Keratinocyte (primary cell): ENCODE results near the gene SESTD1. TPM values are rescaled to one million over a fixed set of nuclear protein-coding genes. Genes with fewer than 3 reads are reported as not detected.

Experiments
- DNase-seq: peaks from one replicate; pipeline ENCODE4 v3.0.0-alpha.2; 2011; ENCODE audit warnings: low read depth, missing footprints, low spot score
- FAIRE-seq: peaks from 2 replicates; lab custom pipeline; 2011; peaks lifted over from hg19 to GRCh38; lab: Jason Lieb, UNC
- H2AFZ ChIP-seq: 2 replicates; pipeline ENCODE4 v1.6.0; 2012; ENCODE audit warnings: low read length, control low read depth, inconsistent platforms; ENCODE audit not compliant: control insufficient read depth
- H3K27ac ChIP-seq: 2 replicates; pipeline ENCODE4 v1.5.1; 2011; ENCODE audit warnings: low read length; ENCODE audit not compliant: control insufficient read depth, insufficient read depth
- H3K27me3 ChIP-seq: 3 replicates; pipeline ENCODE4 v1.6.0; 2011; ENCODE audit warnings: low read length; ENCODE audit not compliant: control insufficient read depth, insufficient read depth; ENCODE audit errors: extremely low read depth
- H3K36me3 ChIP-seq, 2 experiments: 2 replicates in 1 of 2; 3 replicates in 1 of 2; pipeline ENCODE4 v1.5.1; 2011; ENCODE audit warnings: low read length in 2 of 2, mild to moderate bottlenecking in 1 of 2; ENCODE audit not compliant: control insufficient read depth in 2 of 2, insufficient read depth in 2 of 2; ENCODE audit errors: extremely low read depth in 1 of 2
- H3K4me1 ChIP-seq: 3 replicates; pipeline ENCODE4 v1.5.1; 2011; ENCODE audit warnings: low read length; ENCODE audit not compliant: control insufficient read depth, insufficient read depth; ENCODE audit errors: extremely low read depth
- H3K4me2 ChIP-seq: 3 replicates; pipeline ENCODE4 v1.6.0; 2011; ENCODE audit warnings: low read depth, low read length; ENCODE audit not compliant: control insufficient read depth, insufficient read depth; ENCODE audit errors: extremely low read depth
- H3K4me3 ChIP-seq, 3 experiments: fragments of 200-600 bp in 1 of 3; sonication (generic) in 1 of 3; 2 replicates in 2 of 3; 3 replicates in 1 of 3; pipeline ENCODE4 v1.5.1; 2011 to 2016; ENCODE audit warnings: low read length in 3 of 3, mild to moderate bottlenecking in 3 of 3, control low read depth in 2 of 3, inconsistent platforms in 1 of 3, low read depth in 1 of 3, mixed read lengths in 1 of 3, mixed run types in 1 of 3, moderate library complexity in 1 of 3; ENCODE audit not compliant: control insufficient read depth in 2 of 3, insufficient read depth in 2 of 3; ENCODE audit errors: extremely low read depth in 1 of 3
- H3K79me2 ChIP-seq: 2 replicates; pipeline ENCODE4 v1.6.0; 2012; ENCODE audit warnings: low read length; ENCODE audit not compliant: control insufficient read depth, insufficient read depth
- H3K9ac ChIP-seq: 3 replicates; pipeline ENCODE4 v1.6.0; 2011; ENCODE audit warnings: low read length; ENCODE audit not compliant: control insufficient read depth, insufficient read depth; ENCODE audit errors: extremely low read depth
- H3K9me1 ChIP-seq: 3 replicates; pipeline ENCODE4 v1.6.0; 2011; ENCODE audit warnings: low read length; ENCODE audit not compliant: control insufficient read depth, insufficient read depth; ENCODE audit errors: extremely low read depth
- H3K9me3 ChIP-seq: 2 replicates; pipeline ENCODE4 v1.5.1; 2012; ENCODE audit warnings: low read depth, low read length; ENCODE audit not compliant: control insufficient read depth
- H4K20me1 ChIP-seq: 3 replicates; pipeline ENCODE4 v1.6.0; 2011; ENCODE audit warnings: low read length; ENCODE audit not compliant: control insufficient read depth, insufficient read depth; ENCODE audit errors: extremely low read depth
- EZH2 ChIP-seq: IDR thresholded peaks from one replicate; pipeline ENCODE4 v1.6.1; 2012; ENCODE audit warnings: inconsistent platforms, mild to moderate bottlenecking, low read length, moderate library complexity
- dilution Hi-C: fragments of 300-500 bp; cut with MboI; formaldehyde crosslinking; loops from one replicate; pipeline ENCODE4 v1.7.0; 2020; ENCODE audit warnings: low sequenced_read_pairs; ENCODE audit not compliant: extremely low pct_ligation_motif_present
- polyA plus RNA-seq, 5 experiments: library from polyadenylated mRNA; depleted of rRNA in 3 of 5; stranded (reverse) in 3 of 5; stranded (forward) in 1 of 5; unstranded in 1 of 5; fragments of >200 nt; gene quantifications; 1 replicate in 1 of 5; 2 replicates in 3 of 5; 3 replicates in 1 of 5; pipeline versions ENCODE4 v1.2.1 to v1.2.3, GENCODE V29; 2011 to 2012; ENCODE audit warnings: missing spikeins in 2 of 5, low read depth in 1 of 5, low replicate concordance in 1 of 5
- TF ChIP-seq, protein P1 (sequence below), 3 experiments: IDR thresholded peaks in 1 of 3; conservative IDR thresholded peaks in 1 of 3; optimal IDR thresholded peaks in 1 of 3; 2 replicates in 2 of 3; 3 replicates in 1 of 3; pipeline versions ENCODE3 to v1.5.1; 2011; ENCODE audit warnings: low read length in 3 of 3, mild to moderate bottlenecking in 3 of 3, moderate library complexity in 2 of 3, control low read depth in 1 of 3, inconsistent platforms in 1 of 3; ENCODE audit not compliant: insufficient read depth in 2 of 3; ENCODE audit errors: extremely low read depth in 1 of 3

Gene SESTD1
- polyA plus RNA-seq, 1 donor (not counting 4 experiments of a cell fraction or from before 2014, with no cell fraction given), result 22.3 TPM

DNA sequence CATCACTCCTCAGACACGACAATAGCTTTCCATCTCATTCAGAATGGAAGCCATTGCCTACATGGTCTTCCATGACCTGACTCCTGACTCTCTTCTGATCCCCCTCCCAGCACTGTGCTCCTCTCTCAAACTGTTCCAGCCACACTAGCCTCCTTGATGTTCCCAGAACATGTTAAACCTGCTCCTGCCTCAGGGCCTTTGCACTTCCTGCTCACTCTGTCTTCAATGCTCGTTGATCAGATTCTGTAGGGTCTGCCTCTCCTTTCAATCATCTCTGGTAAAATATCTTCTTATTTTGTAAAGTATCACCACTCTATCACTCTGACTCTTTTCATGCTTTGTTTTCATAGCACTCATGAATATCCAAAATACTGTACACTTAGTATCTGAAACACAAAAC lies 84.9 kb downstream of the SESTD1 start:
- Histone ChIP-seq H3K9me1 (no peaks in the 10 kb centered on the region), H2AFZ (no peak overlapping the region), H3K9me3 (no peaks in the 10 kb centered on the region), H3K27ac (no peak overlapping the region), H4K20me1 (no peaks in the 10 kb centered on the region), H3K4me1 (no peaks in the 10 kb centered on the region), H3K4me2 (no peak overlapping the region), H3K79me2 (peaks cover 7% of the 10 kb centered on the region), H3K4me3 (no peak overlapping the region), H3K9ac (no peak overlapping the region), H3K36me3 (no peaks in the 10 kb centered on the region), H3K27me3 (no peaks in the 10 kb centered on the region)
- dilution Hi-C loops, result no loop called here
- DNase-seq, result no peak
- TF ChIP-seq EZH2, result no peak
- TF ChIP-seq, protein P1, sequence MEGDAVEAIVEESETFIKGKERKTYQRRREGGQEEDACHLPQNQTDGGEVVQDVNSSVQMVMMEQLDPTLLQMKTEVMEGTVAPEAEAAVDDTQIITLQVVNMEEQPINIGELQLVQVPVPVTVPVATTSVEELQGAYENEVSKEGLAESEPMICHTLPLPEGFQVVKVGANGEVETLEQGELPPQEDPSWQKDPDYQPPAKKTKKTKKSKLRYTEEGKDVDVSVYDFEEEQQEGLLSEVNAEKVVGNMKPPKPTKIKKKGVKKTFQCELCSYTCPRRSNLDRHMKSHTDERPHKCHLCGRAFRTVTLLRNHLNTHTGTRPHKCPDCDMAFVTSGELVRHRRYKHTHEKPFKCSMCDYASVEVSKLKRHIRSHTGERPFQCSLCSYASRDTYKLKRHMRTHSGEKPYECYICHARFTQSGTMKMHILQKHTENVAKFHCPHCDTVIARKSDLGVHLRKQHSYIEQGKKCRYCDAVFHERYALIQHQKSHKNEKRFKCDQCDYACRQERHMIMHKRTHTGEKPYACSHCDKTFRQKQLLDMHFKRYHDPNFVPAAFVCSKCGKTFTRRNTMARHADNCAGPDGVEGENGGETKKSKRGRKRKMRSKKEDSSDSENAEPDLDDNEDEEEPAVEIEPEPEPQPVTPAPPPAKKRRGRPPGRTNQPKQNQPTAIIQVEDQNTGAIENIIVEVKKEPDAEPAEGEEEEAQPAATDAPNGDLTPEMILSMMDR (optimal IDR thresholded peaks at IDR 0.05 in 1 of 3, IDR thresholded peaks at IDR 0.05 in 1 of 3, conservative IDR thresholded peaks at IDR 0.05 in 1 of 3; ENCODE audit: extremely low read depth in 1 of 3, insufficient read depth in 2 of 3, low read length in 3 of 3), result no peak
- FAIRE-seq, result no peak

DNA sequence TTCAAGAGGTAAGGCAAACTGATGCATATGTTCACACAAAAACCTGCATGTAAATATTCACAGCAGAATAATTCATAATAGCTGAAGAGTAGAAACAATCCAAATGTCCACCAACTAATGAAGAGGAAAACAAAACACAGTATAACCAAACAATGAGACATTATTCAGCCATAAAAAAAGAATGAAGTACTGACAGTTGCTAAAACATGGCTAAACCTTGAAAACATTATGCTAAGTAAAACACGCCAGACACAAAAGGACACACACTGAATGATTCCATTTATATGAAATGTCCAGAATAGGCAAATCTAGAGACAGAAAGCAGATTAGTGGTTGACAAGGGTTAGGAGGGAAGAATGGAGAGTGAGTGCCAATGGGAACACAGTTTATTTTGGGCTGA lies 86.9 kb downstream of the SESTD1 start:
- Histone ChIP-seq H3K9ac (no peak overlapping the region), H3K36me3 (no peaks in the 10 kb centered on the region), H3K27ac (no peak overlapping the region), H3K4me3 (no peak overlapping the region), H3K4me2 (no peak overlapping the region), H2AFZ (no peak overlapping the region), H3K79me2 (no peaks in the 10 kb centered on the region), H4K20me1 (no peaks in the 10 kb centered on the region), H3K9me1 (no peaks in the 10 kb centered on the region), H3K27me3 (no peaks in the 10 kb centered on the region), H3K9me3 (no peaks in the 10 kb centered on the region), H3K4me1 (no peaks in the 10 kb centered on the region)
- DNase-seq (no peak), FAIRE-seq (no peak)
- dilution Hi-C loops, result no loop called here
- no peak for TF ChIP-seq EZH2
- TF ChIP-seq, protein P1 (optimal IDR thresholded peaks at IDR 0.05 in 1 of 3, IDR thresholded peaks at IDR 0.05 in 1 of 3, conservative IDR thresholded peaks at IDR 0.05 in 1 of 3; ENCODE audit: extremely low read depth in 1 of 3, insufficient read depth in 2 of 3, low read length in 3 of 3), result no peak
